Nephron progenitor cell (in vitro differentiated cells): ENCODE results near the gene CEP128.

Experiments used
- DNase-seq: peaks from one replicate; pipeline ENCODE4 v3.0.0; 2021
- H3K27ac Mint-ChIP-seq: 2 replicates; pipeline ENCODE4 v1.8.0; 2021; ENCODE audit warnings: mild to moderate bottlenecking, moderate library complexity, mixed read lengths
- H3K27me3 Mint-ChIP-seq: 2 replicates; pipeline ENCODE4 v1.8.0; 2021; ENCODE audit warnings: mild to moderate bottlenecking, low read depth, mixed read lengths; ENCODE audit not compliant: poor library complexity
- H3K36me3 Mint-ChIP-seq: 2 replicates; pipeline ENCODE4 v1.8.0; 2021; ENCODE audit warnings: low read depth, mixed read lengths
- H3K4me1 Mint-ChIP-seq: 2 replicates; pipeline ENCODE4 v1.8.0; 2021; ENCODE audit warnings: mixed read lengths
- H3K4me3 Mint-ChIP-seq: 2 replicates; pipeline ENCODE4 v1.8.0; 2021; ENCODE audit warnings: mild to moderate bottlenecking, moderate library complexity, mixed read lengths
- H3K9me3 Mint-ChIP-seq: 2 replicates; pipeline ENCODE4 v1.8.0; 2021; ENCODE audit warnings: mild to moderate bottlenecking, moderate library complexity, mixed read lengths
- TF ChIP-seq, protein P1 (sequence below): fragments of 200-600 bp; sonication (generic); IDR thresholded peaks from 2 replicates; pipeline ENCODE4 v1.5.0; 2021; ENCODE audit warnings: antibody characterized with exemption

The CEP128 gene

DNA sequence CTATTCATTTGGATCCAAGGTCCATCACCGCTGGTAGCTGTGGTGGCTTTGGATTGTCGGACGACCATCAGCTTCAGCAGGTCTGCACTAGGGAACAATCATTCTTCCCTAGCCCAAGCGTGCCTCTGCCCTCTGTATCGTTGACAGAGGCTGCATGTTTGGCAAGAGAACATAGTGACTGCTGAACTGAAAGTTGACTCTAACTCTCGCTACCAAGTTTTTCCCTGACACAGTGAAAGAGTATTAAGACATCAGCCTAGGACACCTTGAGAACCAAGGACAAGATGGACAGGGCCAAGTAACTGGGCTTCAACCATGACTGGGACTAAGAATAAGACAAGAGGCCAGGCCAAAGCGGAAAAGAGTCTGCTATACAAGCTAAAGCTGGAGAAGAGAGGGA is 40.1 kb upstream of the CEP128 start:
- H3K27me3 Mint-ChIP-seq, result peaks cover 4% of the 10 kb centered on the region
- no peaks in the 10 kb centered on the region for H3K9me3 Mint-ChIP-seq
- TF ChIP-seq, protein P1, sequence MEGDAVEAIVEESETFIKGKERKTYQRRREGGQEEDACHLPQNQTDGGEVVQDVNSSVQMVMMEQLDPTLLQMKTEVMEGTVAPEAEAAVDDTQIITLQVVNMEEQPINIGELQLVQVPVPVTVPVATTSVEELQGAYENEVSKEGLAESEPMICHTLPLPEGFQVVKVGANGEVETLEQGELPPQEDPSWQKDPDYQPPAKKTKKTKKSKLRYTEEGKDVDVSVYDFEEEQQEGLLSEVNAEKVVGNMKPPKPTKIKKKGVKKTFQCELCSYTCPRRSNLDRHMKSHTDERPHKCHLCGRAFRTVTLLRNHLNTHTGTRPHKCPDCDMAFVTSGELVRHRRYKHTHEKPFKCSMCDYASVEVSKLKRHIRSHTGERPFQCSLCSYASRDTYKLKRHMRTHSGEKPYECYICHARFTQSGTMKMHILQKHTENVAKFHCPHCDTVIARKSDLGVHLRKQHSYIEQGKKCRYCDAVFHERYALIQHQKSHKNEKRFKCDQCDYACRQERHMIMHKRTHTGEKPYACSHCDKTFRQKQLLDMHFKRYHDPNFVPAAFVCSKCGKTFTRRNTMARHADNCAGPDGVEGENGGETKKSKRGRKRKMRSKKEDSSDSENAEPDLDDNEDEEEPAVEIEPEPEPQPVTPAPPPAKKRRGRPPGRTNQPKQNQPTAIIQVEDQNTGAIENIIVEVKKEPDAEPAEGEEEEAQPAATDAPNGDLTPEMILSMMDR, result no peak
- no peaks in the 10 kb centered on the region for H3K36me3 Mint-ChIP-seq
- no peak for DNase-seq
- H3K4me1 Mint-ChIP-seq, result no peaks in the 10 kb centered on the region
- H3K27ac Mint-ChIP-seq, result no peak overlapping the region
- no peak overlapping the region for H3K4me3 Mint-ChIP-seq

DNA sequence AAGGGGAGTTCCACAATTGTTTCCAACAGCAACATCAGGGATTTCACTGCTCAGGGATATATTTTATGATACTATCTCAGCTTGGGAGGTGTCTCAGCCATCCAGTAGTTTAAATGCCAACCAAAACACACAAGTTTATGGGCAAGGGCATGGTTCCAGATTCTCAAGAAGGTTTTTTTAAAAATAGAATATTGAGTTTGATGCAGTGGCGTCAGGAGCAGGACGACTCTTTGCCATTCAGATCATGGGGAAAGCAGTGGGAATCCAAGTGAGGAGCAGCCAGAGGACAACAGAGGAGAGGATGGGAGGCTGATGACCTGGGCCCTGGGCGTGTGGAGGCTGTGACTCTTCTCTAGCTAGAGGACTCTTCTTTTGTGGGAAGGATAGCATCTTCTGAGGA is 39.6 kb upstream of the CEP128 start:
- Mint-ChIP-seq H3K4me3 (no peak overlapping the region), H3K9me3 (no peaks in the 10 kb centered on the region), H3K4me1 (no peaks in the 10 kb centered on the region), H3K27me3 (peaks cover 9% of the 10 kb centered on the region), H3K27ac (no peak overlapping the region), H3K36me3 (no peaks in the 10 kb centered on the region)
- TF ChIP-seq, protein P1, result no peak
- no peak for DNase-seq

DNA sequence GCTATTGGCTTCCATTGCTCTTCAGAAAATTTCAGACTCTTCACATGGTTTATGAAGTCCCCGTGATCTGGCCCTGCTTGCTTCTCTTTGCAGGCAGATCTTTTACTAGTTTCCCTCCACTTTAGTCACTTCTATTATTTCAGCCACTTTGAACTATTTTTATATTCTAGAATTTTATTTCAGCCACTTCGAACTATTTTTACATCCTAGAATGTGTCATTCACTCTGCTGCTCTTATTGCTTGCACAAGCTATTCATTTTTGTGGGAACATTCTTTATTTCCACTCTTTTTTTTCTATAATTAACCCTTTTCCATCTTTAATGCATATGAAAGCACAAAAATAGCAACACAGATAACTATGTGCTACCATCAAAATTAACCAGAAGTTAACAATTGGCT is 38.4 kb upstream of the CEP128 start:
- no peak for DNase-seq
- H3K9me3 Mint-ChIP-seq, result no peaks in the 10 kb centered on the region
- TF ChIP-seq, protein P1, result no peak

DNA sequence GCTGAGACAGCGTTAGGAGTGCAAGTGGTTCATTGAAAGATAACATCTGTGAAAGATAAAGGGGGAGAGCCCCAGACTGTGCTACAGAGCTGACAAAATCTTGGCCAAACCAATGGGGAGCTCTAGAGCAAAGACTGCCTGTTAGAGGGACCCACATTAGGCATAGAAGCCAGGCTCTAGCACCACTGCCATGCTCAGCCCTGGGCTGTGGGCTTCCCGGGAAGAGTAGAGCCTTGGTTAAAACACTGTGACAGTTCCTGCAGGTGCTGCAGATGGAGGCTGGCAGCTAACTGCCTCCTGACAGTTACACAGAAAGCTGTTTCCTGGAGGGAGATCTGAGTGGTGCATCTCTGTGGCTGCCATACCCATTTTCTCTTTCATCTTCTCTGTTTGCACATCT is 36.9 kb upstream of the CEP128 start:
- H3K9me3 Mint-ChIP-seq, result no peaks in the 10 kb centered on the region
- no peak overlapping the region for H3K4me3 Mint-ChIP-seq
- TF ChIP-seq, protein P1, result no peak
- H3K36me3 Mint-ChIP-seq, result no peaks in the 10 kb centered on the region
- H3K27me3 Mint-ChIP-seq, result peaks cover 15% of the 10 kb centered on the region
- H3K27ac Mint-ChIP-seq, result no peak overlapping the region
- H3K4me1 Mint-ChIP-seq, result no peaks in the 10 kb centered on the region
- DNase-seq, result no peak

More for the DNA sequence above, 38.4 kb upstream of the CEP128 start:
- no peak overlapping the region for H3K4me3 Mint-ChIP-seq
- no peak overlapping the region for H3K27ac Mint-ChIP-seq
- H3K36me3 Mint-ChIP-seq, result no peaks in the 10 kb centered on the region
- H3K4me1 Mint-ChIP-seq, result no peaks in the 10 kb centered on the region
- H3K27me3 Mint-ChIP-seq, result peaks cover 10% of the 10 kb centered on the region

DNA sequence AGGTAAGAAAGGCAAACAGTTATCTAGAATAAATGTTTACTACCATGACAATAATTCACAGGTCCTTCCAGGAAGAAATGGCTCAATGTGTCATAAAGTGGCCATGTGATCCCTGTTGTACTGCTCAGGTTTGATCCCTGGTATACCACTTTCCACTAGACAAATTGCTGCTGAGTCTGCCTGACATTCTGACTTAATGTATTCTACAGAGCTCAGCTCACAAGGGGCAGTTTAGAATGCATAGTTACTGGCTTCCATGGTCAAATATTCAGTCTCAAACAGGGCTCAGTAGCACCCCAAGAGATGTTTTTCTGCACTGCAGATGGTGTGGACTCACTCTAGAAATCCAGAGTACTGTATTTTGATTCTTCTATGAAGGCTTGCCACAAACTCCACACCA is 35.7 kb upstream of the CEP128 start:
- Mint-ChIP-seq H3K4me1 (no peaks in the 10 kb centered on the region), H3K27ac (no peak overlapping the region), H3K27me3 (peaks cover 17% of the 10 kb centered on the region), H3K4me3 (no peak overlapping the region), H3K36me3 (no peaks in the 10 kb centered on the region), H3K9me3 (no peaks in the 10 kb centered on the region)
- no peak for DNase-seq
- TF ChIP-seq, protein P1, result no peak

DNA sequence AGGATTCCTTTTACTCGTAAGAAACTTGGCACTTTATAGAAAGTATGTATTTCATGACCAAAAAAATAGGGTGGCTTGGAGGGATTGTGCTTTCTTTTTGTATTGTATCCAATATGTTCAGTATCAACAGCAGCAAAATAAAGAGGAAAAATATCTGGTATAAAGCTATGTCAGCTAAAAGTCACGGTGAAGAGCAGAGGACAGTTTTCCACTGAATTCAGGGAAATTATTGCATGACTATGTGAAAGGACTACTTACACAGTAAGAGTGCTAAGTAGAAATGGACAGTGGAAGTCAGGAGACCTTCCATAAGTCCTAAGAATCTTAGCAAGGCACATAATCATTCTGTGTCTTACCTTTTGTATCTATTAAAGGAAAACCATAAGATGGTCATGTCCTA is 33.1 kb upstream of the CEP128 start:
- Mint-ChIP-seq H3K4me3 (no peak overlapping the region), H3K36me3 (no peaks in the 10 kb centered on the region), H3K27ac (no peak overlapping the region), H3K27me3 (peaks cover 20% of the 10 kb centered on the region), H3K9me3 (no peaks in the 10 kb centered on the region), H3K4me1 (no peaks in the 10 kb centered on the region)
- TF ChIP-seq, protein P1, result no peak
- DNase-seq, result no peak
